Measurements from ENCODE around the gene INTS3.
"Not testable (repeated sequence)": the region's sequence is repeated elsewhere in the genome, so short reads cannot be mapped to it uniquely, and the experiment has no call there.

The INTS3 gene

GRCh38 chr1:153760440-153760839 is 32.6 kb downstream of the INTS3 start:
- no peak for FAIRE-seq

DNA sequence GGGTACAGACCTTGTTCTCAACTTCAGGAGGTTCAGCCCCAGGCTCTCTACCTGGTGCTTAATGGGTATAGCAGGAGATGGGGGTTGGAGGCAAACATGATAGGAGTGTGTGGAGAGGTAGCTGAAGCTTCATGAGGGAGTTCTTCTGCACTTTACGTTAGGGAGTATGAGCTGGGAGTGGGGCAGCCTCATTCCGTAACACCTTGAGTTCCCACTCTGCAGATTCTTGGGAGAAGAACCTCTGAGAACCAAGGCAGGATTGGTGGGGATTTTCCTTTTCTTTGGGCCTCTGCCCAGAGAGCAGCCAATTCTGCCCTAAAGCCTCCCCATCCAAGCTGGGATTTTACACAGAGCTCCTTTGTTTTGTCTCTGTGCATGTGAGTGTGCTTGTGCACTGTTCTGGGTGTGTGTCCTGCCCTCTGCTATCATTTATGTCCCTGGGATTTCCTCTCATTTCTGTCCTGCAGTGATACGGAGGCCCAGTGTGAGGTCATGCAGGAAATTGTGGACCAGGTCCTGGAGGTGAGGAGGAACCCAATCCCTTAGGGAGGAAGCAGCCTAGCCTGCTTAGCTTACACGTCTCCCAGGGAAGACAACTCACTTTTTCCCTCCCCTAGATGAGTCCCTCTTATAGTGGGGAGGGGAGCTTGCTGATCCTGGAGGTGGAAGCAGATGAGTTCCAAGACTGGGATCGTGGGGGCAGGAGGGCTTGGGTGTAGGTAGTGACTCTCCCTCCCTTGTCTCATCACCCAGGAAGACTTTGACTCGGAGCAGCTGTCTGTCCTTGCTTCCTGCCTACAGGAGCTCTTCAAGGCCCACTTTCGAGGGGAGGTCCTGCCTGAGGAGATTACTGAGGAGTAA is 35.7 kb downstream of the INTS3 start:
- no peak for FAIRE-seq

DNA sequence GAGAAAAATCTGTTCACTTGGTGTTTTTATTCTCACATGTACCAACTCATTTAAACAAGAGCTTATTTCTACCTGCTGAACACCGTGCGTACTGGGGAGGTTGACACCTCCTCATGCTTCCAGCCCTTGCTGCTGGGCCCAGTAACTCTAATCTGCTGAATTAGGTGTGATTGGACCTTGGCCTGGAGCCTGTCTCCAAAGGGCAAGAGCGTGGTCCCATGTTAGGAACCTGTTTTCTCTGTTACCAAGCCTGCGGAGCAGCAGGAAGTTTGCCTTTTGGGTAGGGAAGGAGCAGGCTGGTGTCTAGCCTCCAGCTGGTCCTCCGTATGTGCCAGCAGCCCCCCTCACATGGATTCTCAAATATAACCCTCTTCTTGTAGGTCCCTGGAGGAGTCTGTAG is 36.5 kb downstream of the INTS3 start:
- FAIRE-seq: no peak

DNA sequence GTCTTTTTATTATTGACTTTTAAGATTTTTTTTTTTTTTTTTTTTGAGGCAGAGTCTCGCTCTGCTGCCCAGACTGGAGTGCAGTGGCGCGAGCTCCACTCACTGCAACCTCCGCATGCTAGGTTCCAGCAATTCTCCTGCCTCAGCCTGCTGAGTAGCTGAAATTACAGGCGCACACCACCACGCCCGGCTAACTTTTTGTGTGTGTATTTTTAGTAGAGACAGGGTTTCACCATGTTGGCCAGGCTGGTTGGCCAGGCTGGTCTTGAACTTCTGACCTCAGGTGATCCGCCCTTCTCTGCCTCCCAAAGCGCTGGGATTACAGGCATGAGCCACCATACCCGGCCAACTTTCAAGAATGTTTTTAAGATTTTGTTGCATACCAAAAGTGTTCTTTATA is 38.8 kb downstream of the INTS3 start:
- not testable (repeated sequence) for FAIRE-seq

GRCh38 chr1:153767519-153767918 is 39.7 kb downstream of the INTS3 start:
- FAIRE-seq: no peak

GRCh38 chr1:153768316-153769181 is 40.7 kb downstream of the INTS3 start:
- FAIRE-seq: no peak

DNA sequence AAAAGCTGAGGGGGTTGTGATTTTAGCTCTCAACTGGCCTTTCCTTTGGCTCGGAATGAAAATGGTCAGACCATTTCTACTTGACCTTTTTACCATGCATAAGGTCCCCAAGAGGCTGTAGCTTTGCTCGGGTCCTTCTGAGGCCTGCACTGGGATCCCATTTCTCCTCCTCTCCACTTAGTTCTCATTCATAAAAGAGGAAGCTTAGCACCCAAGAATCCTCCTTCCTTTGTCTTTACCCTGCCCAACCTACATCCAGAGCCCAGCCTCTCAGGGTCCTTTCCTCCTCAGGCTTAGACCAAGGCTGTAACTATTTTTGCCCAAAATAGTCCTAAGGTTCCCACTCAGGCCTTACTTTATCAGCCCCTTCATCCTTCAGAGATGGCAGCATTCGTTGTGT is 41.4 kb downstream of the INTS3 start:
- no peak for FAIRE-seq

- no peak for FAIRE-seq
Measured at GRCh38 chr1:153770797-153771196, 42.9 kb downstream of the INTS3 start.

GRCh38 chr1:153771261-153771660 is 43.4 kb downstream of the INTS3 start:
- FAIRE-seq: no peak

- no peak for FAIRE-seq
Measured at GRCh38 chr1:153771841-153772593, 44.2 kb downstream of the INTS3 start.

GRCh38 chr1:153773096-153773921 is 45.5 kb downstream of the INTS3 start:
- no peak for FAIRE-seq

- FAIRE-seq: no peak
Measured at GRCh38 chr1:153774026-153774595, 46.3 kb downstream of the INTS3 start.

GRCh38 chr1:153774780-153775457 is 47.1 kb downstream of the INTS3 start, which contains the start of gene SLC27A3:
Gene SLC27A3 (plus strand): TSS chr1:153775407. CDS start chr1:153775498, 91 bp downstream.
- no peak for FAIRE-seq

DNA sequence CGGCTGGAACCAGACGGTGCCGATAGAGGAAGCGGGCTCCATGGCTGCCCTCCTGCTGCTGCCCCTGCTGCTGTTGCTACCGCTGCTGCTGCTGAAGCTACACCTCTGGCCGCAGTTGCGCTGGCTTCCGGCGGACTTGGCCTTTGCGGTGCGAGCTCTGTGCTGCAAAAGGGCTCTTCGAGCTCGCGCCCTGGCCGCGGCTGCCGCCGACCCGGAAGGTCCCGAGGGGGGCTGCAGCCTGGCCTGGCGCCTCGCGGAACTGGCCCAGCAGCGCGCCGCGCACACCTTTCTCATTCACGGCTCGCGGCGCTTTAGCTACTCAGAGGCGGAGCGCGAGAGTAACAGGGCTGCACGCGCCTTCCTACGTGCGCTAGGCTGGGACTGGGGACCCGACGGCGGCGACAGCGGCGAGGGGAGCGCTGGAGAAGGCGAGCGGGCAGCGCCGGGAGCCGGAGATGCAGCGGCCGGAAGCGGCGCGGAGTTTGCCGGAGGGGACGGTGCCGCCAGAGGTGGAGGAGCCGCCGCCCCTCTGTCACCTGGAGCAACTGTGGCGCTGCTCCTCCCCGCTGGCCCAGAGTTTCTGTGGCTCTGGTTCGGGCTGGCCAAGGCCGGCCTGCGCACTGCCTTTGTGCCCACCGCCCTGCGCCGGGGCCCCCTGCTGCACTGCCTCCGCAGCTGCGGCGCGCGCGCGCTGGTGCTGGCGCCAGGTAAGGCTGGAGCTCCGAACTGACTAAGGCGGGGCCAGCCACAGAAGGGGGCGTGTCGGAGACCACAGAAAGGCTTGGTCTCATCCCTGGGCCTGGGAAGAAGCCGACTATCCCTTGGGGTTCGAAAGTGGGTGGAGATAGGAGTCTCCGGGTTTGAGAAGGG is 47.8 kb downstream of the INTS3 start:
- FAIRE-seq: no peak

DNA sequence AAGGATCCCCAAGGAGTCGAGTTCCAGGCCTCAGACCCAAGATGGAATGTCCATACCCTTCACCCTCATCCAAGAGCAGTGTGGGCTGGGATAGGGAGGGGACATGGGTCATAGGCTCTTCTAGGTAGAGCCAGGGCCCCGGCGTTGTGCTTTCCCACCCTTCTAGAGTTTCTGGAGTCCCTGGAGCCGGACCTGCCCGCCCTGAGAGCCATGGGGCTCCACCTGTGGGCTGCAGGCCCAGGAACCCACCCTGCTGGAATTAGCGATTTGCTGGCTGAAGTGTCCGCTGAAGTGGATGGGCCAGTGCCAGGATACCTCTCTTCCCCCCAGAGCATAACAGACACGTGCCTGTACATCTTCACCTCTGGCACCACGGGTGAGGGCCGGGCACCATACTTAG is 48.5 kb downstream of the INTS3 start:
- FAIRE-seq: no peak

GRCh38 chr1:153776845-153777370 is 49.1 kb downstream of the INTS3 start:
- no peak for FAIRE-seq

DNA sequence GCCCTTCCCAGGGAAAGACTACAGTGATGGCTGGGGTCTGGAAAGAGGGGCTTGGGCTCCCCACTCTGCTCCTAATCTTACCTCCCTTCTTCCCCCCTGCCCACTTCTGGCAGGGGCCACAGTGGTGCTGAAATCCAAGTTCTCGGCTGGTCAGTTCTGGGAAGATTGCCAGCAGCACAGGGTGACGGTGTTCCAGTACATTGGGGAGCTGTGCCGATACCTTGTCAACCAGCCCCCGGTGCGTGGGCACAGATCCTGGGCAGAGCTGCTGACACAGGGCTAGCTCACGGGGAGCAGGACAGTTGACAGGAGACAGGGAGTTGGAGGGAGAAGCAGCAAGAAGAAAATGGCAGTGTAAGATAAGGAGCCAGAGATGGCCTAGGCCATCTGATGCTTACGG is 49.8 kb downstream of the INTS3 start:
- FAIRE-seq: no peak

GRCh38 chr1:153778051-153778823 is 50.4 kb downstream of the INTS3 start:
- FAIRE-seq: no peak

Measured in A204.1 (cell line).